Type B pancreatic cell (in vitro differentiated cells): ENCODE results near the gene PDE3A. TPM values are rescaled to one million over a fixed set of nuclear protein-coding genes. Genes with fewer than 3 reads are reported as not detected.

Source experiments
- DNase-seq: peaks from one replicate; pipeline ENCODE4 v3.0.0; 2021; ENCODE audit warnings: mixed read lengths; ENCODE audit not compliant: unreplicated experiment; ENCODE audit errors: extremely low spot score
- H3K27ac Mint-ChIP-seq: 2 replicates; pipeline ENCODE4 v1.8.0; 2021; ENCODE audit warnings: mild to moderate bottlenecking, mixed read lengths
- H3K27me3 Mint-ChIP-seq: 2 replicates; pipeline ENCODE4 v1.8.0; 2021; ENCODE audit warnings: mixed read lengths
- H3K36me3 Mint-ChIP-seq: 2 replicates; pipeline ENCODE4 v1.8.0; 2021; ENCODE audit warnings: mixed read lengths
- H3K4me1 Mint-ChIP-seq: one replicate; pipeline ENCODE4 v1.8.0; 2021; ENCODE audit warnings: mixed read lengths; ENCODE audit not compliant: unreplicated experiment
- H3K4me3 Mint-ChIP-seq: 2 replicates; pipeline ENCODE4 v1.8.0; 2021; ENCODE audit warnings: mild to moderate bottlenecking, mixed read lengths
- H3K9me3 Mint-ChIP-seq: 2 replicates; pipeline ENCODE4 v1.8.0; 2021; ENCODE audit warnings: mixed read lengths
- CTCF ChIP-seq: fragments of 200-600 bp; sonication (generic); conservative IDR thresholded peaks from 2 replicates; pipeline ENCODE4 v1.5.0; 2021; ENCODE audit warnings: antibody characterized with exemption, mild to moderate bottlenecking
- total RNA-seq: library from RNA; stranded (reverse); gene quantifications from 2 replicates; pipeline ENCODE4 v1.2.1, GENCODE V29; 2021; ENCODE audit warnings: low replicate concordance

The PDE3A gene
- total RNA-seq, 1 donor from 2014 or later: 19.7 TPM

DNA sequence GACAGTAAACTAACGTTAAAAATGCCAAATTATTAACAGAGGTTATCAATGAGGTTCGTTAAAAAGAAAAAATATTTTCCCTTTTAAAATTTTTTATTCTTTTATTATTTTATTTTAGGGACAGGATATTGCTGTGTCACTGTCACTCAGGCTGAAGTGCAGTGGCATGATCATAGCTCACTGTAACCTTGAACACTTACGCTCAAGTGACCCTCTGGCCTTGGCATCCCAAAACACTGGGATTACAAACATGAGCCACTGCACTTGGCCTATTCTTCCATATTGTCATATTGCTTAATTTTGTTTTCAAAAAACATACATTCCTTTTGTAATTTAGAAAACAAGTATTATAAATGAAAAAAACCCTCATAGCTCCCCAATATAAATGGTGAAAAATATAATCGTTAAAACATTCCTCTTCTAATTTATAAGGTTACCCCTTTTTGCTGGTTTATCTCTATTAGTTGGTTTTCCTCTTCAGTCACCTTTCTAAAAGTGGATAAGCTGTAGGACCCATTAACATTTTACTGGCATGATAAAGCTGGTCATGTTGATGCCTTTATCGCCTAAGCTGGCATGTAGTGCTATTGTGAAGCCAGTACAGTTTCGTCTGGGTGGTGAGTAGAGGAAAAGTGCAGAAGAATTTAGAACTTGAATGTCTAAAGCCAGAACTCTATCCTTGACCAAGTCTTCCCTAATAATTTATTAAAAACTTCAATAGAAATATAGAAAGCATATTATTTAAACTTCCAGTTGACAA is 27.6 kb downstream of the PDE3A start:
- Mint-ChIP-seq H3K36me3 (peaks cover 14% of the 10 kb centered on the region), H3K4me3 (no peak overlapping the region), H3K27me3 (no peaks in the 10 kb centered on the region), H3K27ac (no peak overlapping the region), H3K4me1 (no peaks in the 10 kb centered on the region), H3K9me3 (no peaks in the 10 kb centered on the region)
- TF ChIP-seq CTCF: no peak
- DNase-seq: no peak

- Mint-ChIP-seq H3K27ac (no peak overlapping the region), H3K9me3 (no peaks in the 10 kb centered on the region), H3K4me3 (no peak overlapping the region), H3K27me3 (no peaks in the 10 kb centered on the region), H3K4me1 (no peaks in the 10 kb centered on the region), H3K36me3 (peaks cover 13% of the 10 kb centered on the region)
- TF ChIP-seq CTCF: no peak
- no peak for DNase-seq
Measured at GRCh38 chr12:20398686-20399085, 30.3 kb downstream of the PDE3A start.

DNA sequence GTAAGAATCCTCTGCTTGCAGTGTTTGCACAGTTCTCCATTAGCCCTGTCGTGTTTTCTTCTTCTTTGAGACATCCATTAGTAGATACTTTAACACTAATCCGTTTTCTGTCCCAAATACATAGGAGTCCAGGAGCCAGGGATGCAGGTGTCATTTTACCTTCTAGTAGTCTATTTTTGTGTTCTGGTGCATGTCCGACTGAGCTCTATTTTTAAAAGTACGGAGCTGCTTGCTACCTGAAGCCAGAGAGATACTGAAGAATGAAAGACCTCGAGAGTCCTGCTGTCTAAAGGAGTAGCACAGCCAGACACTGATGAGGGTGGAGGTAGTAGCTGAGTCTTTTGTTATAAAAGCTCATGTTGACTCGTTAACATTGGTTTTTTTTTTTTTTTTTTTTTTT is 31.7 kb downstream of the PDE3A start:
- TF ChIP-seq CTCF: no peak
- Mint-ChIP-seq H3K36me3 (peaks cover 16% of the 10 kb centered on the region), H3K4me3 (no peak overlapping the region)

GRCh38 chr12:20403230-20403629 is 34.9 kb downstream of the PDE3A start:
- no peak overlapping the region for H3K27ac Mint-ChIP-seq
- H3K27me3 Mint-ChIP-seq: no peaks in the 10 kb centered on the region
- no peak for TF ChIP-seq CTCF
- no peak for DNase-seq
- H3K4me3 Mint-ChIP-seq: no peak overlapping the region
- H3K4me1 Mint-ChIP-seq: peaks cover 4% of the 10 kb centered on the region
- peaks cover 34% of the 10 kb centered on the region for H3K36me3 Mint-ChIP-seq
- H3K9me3 Mint-ChIP-seq: no peaks in the 10 kb centered on the region

More for the DNA sequence above, 31.7 kb downstream of the PDE3A start:
- H3K27ac Mint-ChIP-seq: no peak overlapping the region
- no peaks in the 10 kb centered on the region for H3K9me3 Mint-ChIP-seq
- no peak for DNase-seq
- peaks cover 3% of the 10 kb centered on the region for H3K4me1 Mint-ChIP-seq
- H3K27me3 Mint-ChIP-seq: no peaks in the 10 kb centered on the region

GRCh38 chr12:20404576-20405346 is 36.4 kb downstream of the PDE3A start:
- no peak for TF ChIP-seq CTCF
- Mint-ChIP-seq H3K4me1 (peaks cover 4% of the 10 kb centered on the region), H3K36me3 (peaks cover 28% of the 10 kb centered on the region), H3K27ac (no peak overlapping the region), H3K9me3 (no peaks in the 10 kb centered on the region), H3K27me3 (no peaks in the 10 kb centered on the region), H3K4me3 (no peak overlapping the region)
- no peak for DNase-seq
